ENCODE data around the gene OR4D6. TPM values are rescaled to one million over a fixed set of nuclear protein-coding genes. Genes with fewer than 3 reads are reported as not detected.

OR4D6 gene
- total RNA-seq (not detected), polyA plus RNA-seq (not detected)

- no peak within 1 kb of the TSS for H3K4me3 Mint-ChIP-seq
- Histone ChIP-seq H3K36me3 (ENCODE audit: insufficient read depth, low read length) (no peaks in the 10 kb centered on the region), H3K4me1 (ENCODE audit: insufficient read depth, low read length) (no peaks in the 10 kb centered on the region), H3K9me3 (ENCODE audit: low read length) (no peaks in the 10 kb centered on the region), H3K27ac (ENCODE audit: low read depth, low read length) (no peak within 1 kb of the TSS), H3K4me3 (ENCODE audit: low read length) (no peak within 1 kb of the TSS), H3K27me3 (ENCODE audit: insufficient read depth, low read length, poor library complexity, severe bottlenecking) (no peaks in the 10 kb centered on the region)
- peaks cover 11 to 47% of the 10 kb centered on the region in 2 donors for H3K27me3 Mint-ChIP-seq
- H3K36me3 Mint-ChIP-seq, result no peaks in the 10 kb centered on the region
- DNase-seq, result no peak
- H3K27ac Mint-ChIP-seq, result no peak within 1 kb of the TSS
- no peaks in the 10 kb centered on the region for H3K4me1 Mint-ChIP-seq
- POLR2A ChIA-PET, result no interaction called here
- CTCF ChIA-PET, result no interaction called here
- no peaks in the 10 kb centered on the region for H3K9me3 Mint-ChIP-seq
Observed at GRCh38 chr11:59456661-59457060, at the start of gene OR4D6. OR4D6 (plus strand) TSS chr11:59456961; CDS start chr11:59456961, 0 bp downstream.

DNA sequence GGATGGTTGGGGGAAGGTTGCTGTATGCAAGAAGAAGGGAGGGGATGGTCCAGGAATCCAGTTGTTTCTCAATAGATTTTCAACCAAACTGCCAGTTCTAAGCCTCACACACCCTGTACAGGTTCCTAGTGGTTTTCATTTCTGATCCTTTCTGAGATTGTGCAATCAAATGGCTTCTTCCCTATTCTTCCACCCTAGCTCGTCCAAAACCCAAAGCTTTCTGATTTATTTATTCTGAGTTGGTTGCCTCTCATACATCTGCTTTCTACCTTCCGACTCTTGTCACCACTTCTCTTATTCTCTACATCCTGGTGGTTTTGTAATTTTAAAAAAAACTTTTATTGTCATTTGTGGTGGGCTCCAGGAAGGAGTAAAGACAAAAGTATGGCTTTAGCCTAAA is 43.1 kb upstream of the OR4D6 start:
- peaks cover 0 to 5% (median 0%) of the 10 kb centered on the region in 3 donors for H3K36me3 Mint-ChIP-seq
- peaks cover 0 to 9% (median 0%) of the 10 kb centered on the region in 3 donors for H3K4me1 Mint-ChIP-seq
- peaks cover 8 to 50% of the 10 kb centered on the region in 2 donors for H3K27me3 Mint-ChIP-seq

DNA sequence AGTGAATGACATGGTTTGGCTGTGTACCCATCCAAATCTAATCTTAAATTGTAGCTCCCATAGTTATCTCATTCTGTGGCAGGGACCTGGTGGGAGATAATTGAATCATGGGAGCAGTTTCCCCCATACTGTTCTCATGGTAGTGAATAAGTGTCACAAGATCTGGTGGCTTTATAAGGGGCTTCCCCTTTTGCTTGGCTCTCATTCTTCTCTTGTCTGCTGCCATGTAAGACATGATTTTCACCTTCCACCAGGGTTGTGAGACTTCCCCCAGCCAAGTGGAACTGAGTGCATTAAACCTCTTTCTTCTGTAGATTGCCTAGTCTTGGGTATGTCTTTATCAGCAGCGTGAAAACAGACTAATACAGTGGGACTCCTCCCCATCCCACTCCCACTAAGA is 41.6 kb upstream of the OR4D6 start:
- POLR2A ChIA-PET, result no interaction called here
- peaks cover 0 to 2% (median 0%) of the 10 kb centered on the region in 3 donors for H3K36me3 Mint-ChIP-seq
- Histone ChIP-seq H3K27me3 (ENCODE audit: insufficient read depth, low read length, poor library complexity, severe bottlenecking) (no peaks in the 10 kb centered on the region), H3K36me3 (ENCODE audit: insufficient read depth, low read length) (no peaks in the 10 kb centered on the region), H3K4me3 (ENCODE audit: low read length) (no peak overlapping the region), H3K27ac (ENCODE audit: low read depth, low read length) (no peak overlapping the region), H3K9me3 (ENCODE audit: low read length) (no peaks in the 10 kb centered on the region), H3K4me1 (ENCODE audit: insufficient read depth, low read length) (no peaks in the 10 kb centered on the region)
- CTCF ChIA-PET, result no interaction called here
- peaks cover 8 to 63% of the 10 kb centered on the region in 2 donors for H3K27me3 Mint-ChIP-seq
- no peak overlapping the region for H3K4me3 Mint-ChIP-seq
- H3K9me3 Mint-ChIP-seq, result peaks cover 3 to 11% (median 4%) of the 10 kb centered on the region in 5 donors
- DNase-seq, result no peak
- peaks cover 0 to 9% (median 0%) of the 10 kb centered on the region in 3 donors for H3K4me1 Mint-ChIP-seq
- H3K27ac Mint-ChIP-seq, result no peak overlapping the region

More for the DNA sequence above, 43.1 kb upstream of the OR4D6 start:
- Mint-ChIP-seq H3K9me3 (peaks cover 5 to 25% (median 9%) of the 10 kb centered on the region in 5 donors), H3K27ac (no peak overlapping the region), H3K4me3 (no peak overlapping the region)
- POLR2A ChIA-PET, result no interaction called here
- no peaks in the 10 kb centered on the region for H3K36me3 ChIP-seq (ENCODE audit: insufficient read depth, low read length)
- H3K4me1 ChIP-seq (ENCODE audit: insufficient read depth, low read length), result no peaks in the 10 kb centered on the region
- no peak for DNase-seq
- H3K4me3 ChIP-seq (ENCODE audit: low read length), result no peak overlapping the region
- no peak overlapping the region for H3K27ac ChIP-seq (ENCODE audit: low read depth, low read length)
- H3K9me3 ChIP-seq (ENCODE audit: low read length), result no peaks in the 10 kb centered on the region
- CTCF ChIA-PET, result no interaction called here
- no peaks in the 10 kb centered on the region for H3K27me3 ChIP-seq (ENCODE audit: insufficient read depth, low read length, poor library complexity, severe bottlenecking)

GRCh38 chr11:59416613-59417012 is 40.1 kb upstream of the OR4D6 start:
- H3K9me3 Mint-ChIP-seq, result peaks cover 0 to 6% (median 0%) of the 10 kb centered on the region in 5 donors
- ChIA-PET CTCF (no interaction called here), POLR2A (no interaction called here)
- H3K36me3 Mint-ChIP-seq, result no peaks in the 10 kb centered on the region
- peaks cover 8 to 63% of the 10 kb centered on the region in 2 donors for H3K27me3 Mint-ChIP-seq
- no peaks in the 10 kb centered on the region for H3K36me3 ChIP-seq (ENCODE audit: insufficient read depth, low read length)
- H3K4me3 Mint-ChIP-seq, result peak overlapping the region in 1 of 7 donors; percentile 24
- no peaks in the 10 kb centered on the region for H3K27me3 ChIP-seq (ENCODE audit: insufficient read depth, low read length, poor library complexity, severe bottlenecking)
- H3K27ac ChIP-seq (ENCODE audit: low read depth, low read length), result no peak overlapping the region
- no peak overlapping the region for H3K27ac Mint-ChIP-seq
- no peaks in the 10 kb centered on the region for H3K4me1 ChIP-seq (ENCODE audit: insufficient read depth, low read length)
- H3K4me1 Mint-ChIP-seq, result peaks cover 0 to 9% (median 0%) of the 10 kb centered on the region in 3 donors
- DNase-seq, result no peak
- no peak overlapping the region for H3K4me3 ChIP-seq (ENCODE audit: low read length)
- H3K9me3 ChIP-seq (ENCODE audit: low read length), result no peaks in the 10 kb centered on the region

DNA sequence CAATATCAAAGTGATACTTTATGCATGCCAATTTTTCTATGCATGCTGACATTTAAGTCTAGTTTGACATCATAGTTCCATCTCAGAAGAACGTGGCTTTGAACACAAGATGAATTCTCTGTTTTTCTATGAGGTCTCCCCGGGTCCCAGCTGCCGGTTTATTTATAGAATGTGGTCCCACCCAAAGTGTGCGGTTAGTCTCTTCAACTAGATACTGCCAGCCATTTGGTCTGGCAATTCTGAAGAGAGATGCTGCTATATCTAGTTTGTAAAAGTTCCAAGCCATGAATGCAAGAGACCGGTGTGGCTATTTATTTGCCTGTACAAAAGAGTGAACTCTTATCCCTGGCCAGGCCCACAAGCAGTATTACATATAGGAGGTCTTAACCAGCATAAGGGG is 39.7 kb upstream of the OR4D6 start:
- ChIA-PET POLR2A (no interaction called here), CTCF (no interaction called here)
- no peaks in the 10 kb centered on the region for H3K36me3 ChIP-seq (ENCODE audit: insufficient read depth, low read length)
- H3K27me3 ChIP-seq (ENCODE audit: insufficient read depth, low read length, poor library complexity, severe bottlenecking), result no peaks in the 10 kb centered on the region
- no peak overlapping the region for H3K4me3 ChIP-seq (ENCODE audit: low read length)
- H3K36me3 Mint-ChIP-seq, result no peaks in the 10 kb centered on the region
- no peak overlapping the region for H3K27ac ChIP-seq (ENCODE audit: low read depth, low read length)
- peak in 1 of 5 donors; percentile 21 for DNase-seq
- no peak overlapping the region for H3K4me3 Mint-ChIP-seq
- peaks cover 0 to 6% (median 0%) of the 10 kb centered on the region in 5 donors for H3K9me3 Mint-ChIP-seq
- H3K4me1 ChIP-seq (ENCODE audit: insufficient read depth, low read length), result no peaks in the 10 kb centered on the region
- H3K27me3 Mint-ChIP-seq, result peaks cover 8 to 63% of the 10 kb centered on the region in 2 donors
- H3K9me3 ChIP-seq (ENCODE audit: low read length), result no peaks in the 10 kb centered on the region
- peaks cover 0 to 9% (median 0%) of the 10 kb centered on the region in 3 donors for H3K4me1 Mint-ChIP-seq
- H3K27ac Mint-ChIP-seq, result no peak overlapping the region

- no peak overlapping the region for H3K4me3 Mint-ChIP-seq
- no peak overlapping the region for H3K4me3 ChIP-seq (ENCODE audit: low read length)
- no peaks in the 10 kb centered on the region for H3K9me3 Mint-ChIP-seq
- H3K9me3 ChIP-seq (ENCODE audit: low read length), result no peaks in the 10 kb centered on the region
- H3K27ac Mint-ChIP-seq, result no peak overlapping the region
- H3K27me3 Mint-ChIP-seq, result peaks cover 8 to 56% of the 10 kb centered on the region in 2 donors
- peaks cover 0 to 9% (median 0%) of the 10 kb centered on the region in 3 donors for H3K4me1 Mint-ChIP-seq
- no peaks in the 10 kb centered on the region for H3K36me3 ChIP-seq (ENCODE audit: insufficient read depth, low read length)
- no peaks in the 10 kb centered on the region for H3K4me1 ChIP-seq (ENCODE audit: insufficient read depth, low read length)
- ChIA-PET POLR2A (no interaction called here), CTCF (no interaction called here)
- no peaks in the 10 kb centered on the region for H3K36me3 Mint-ChIP-seq
- H3K27ac ChIP-seq (ENCODE audit: low read depth, low read length), result no peak overlapping the region
- no peaks in the 10 kb centered on the region for H3K27me3 ChIP-seq (ENCODE audit: insufficient read depth, low read length, poor library complexity, severe bottlenecking)
- no peak for DNase-seq
Observed at GRCh38 chr11:59418156-59418555, 38.6 kb upstream of the OR4D6 start.

DNA sequence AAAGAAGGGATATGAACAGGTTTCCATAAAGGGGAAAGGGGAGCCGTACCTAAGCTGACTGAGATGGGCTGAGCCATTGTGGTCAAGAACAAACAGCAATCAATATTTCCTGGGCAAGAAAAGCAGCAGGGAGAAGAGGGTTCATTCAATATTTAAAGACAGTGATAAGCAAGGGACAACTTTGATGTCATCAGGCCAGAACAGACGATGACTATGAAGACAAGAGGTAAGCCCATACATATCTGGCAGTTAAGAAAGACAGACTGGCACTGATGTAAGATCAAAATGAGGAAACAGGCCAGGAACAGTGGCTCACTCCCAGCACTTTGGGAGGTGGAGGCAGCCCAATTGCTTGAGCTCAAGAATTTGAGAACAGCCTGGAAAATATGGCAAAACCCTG is 32.9 kb upstream of the OR4D6 start:
- H3K4me3 Mint-ChIP-seq, result no peak overlapping the region
- H3K4me1 Mint-ChIP-seq, result no peaks in the 10 kb centered on the region
- ChIA-PET CTCF (no interaction called here), POLR2A (no interaction called here)
- Histone ChIP-seq H3K9me3 (ENCODE audit: low read length) (no peaks in the 10 kb centered on the region), H3K27me3 (ENCODE audit: insufficient read depth, low read length, poor library complexity, severe bottlenecking) (no peaks in the 10 kb centered on the region), H3K36me3 (ENCODE audit: insufficient read depth, low read length) (no peaks in the 10 kb centered on the region), H3K4me3 (ENCODE audit: low read length) (no peak overlapping the region), H3K27ac (ENCODE audit: low read depth, low read length) (no peak overlapping the region), H3K4me1 (ENCODE audit: insufficient read depth, low read length) (no peaks in the 10 kb centered on the region)
- no peak overlapping the region for H3K27ac Mint-ChIP-seq
- no peaks in the 10 kb centered on the region for H3K9me3 Mint-ChIP-seq
- peaks cover 1 to 24% of the 10 kb centered on the region in 2 donors for H3K27me3 Mint-ChIP-seq
- DNase-seq, result no peak
- no peaks in the 10 kb centered on the region for H3K36me3 Mint-ChIP-seq

GRCh38 chr11:59425131-59425530 is 31.6 kb upstream of the OR4D6 start:
- Mint-ChIP-seq H3K27me3 (peaks cover 1 to 16% of the 10 kb centered on the region in 2 donors), H3K27ac (no peak overlapping the region), H3K36me3 (no peaks in the 10 kb centered on the region), H3K4me1 (no peaks in the 10 kb centered on the region), H3K4me3 (no peak overlapping the region), H3K9me3 (no peaks in the 10 kb centered on the region)
- CTCF ChIA-PET, result interaction anchor here (1.0 kb wide), 1 partner anchor 254 kb away, joined by 4 read pairs; the partner anchor contains the start of gene DTX4
- no peaks in the 10 kb centered on the region for H3K4me1 ChIP-seq (ENCODE audit: insufficient read depth, low read length)
- no peaks in the 10 kb centered on the region for H3K27me3 ChIP-seq (ENCODE audit: insufficient read depth, low read length, poor library complexity, severe bottlenecking)
- H3K4me3 ChIP-seq (ENCODE audit: low read length), result no peak overlapping the region
- POLR2A ChIA-PET, result no interaction called here
- no peaks in the 10 kb centered on the region for H3K36me3 ChIP-seq (ENCODE audit: insufficient read depth, low read length)
- no peaks in the 10 kb centered on the region for H3K9me3 ChIP-seq (ENCODE audit: low read length)
- no peak for DNase-seq
- no peak overlapping the region for H3K27ac ChIP-seq (ENCODE audit: low read depth, low read length)
